ENCODE data around the gene PRKD3.

The PRKD3 gene

DNA sequence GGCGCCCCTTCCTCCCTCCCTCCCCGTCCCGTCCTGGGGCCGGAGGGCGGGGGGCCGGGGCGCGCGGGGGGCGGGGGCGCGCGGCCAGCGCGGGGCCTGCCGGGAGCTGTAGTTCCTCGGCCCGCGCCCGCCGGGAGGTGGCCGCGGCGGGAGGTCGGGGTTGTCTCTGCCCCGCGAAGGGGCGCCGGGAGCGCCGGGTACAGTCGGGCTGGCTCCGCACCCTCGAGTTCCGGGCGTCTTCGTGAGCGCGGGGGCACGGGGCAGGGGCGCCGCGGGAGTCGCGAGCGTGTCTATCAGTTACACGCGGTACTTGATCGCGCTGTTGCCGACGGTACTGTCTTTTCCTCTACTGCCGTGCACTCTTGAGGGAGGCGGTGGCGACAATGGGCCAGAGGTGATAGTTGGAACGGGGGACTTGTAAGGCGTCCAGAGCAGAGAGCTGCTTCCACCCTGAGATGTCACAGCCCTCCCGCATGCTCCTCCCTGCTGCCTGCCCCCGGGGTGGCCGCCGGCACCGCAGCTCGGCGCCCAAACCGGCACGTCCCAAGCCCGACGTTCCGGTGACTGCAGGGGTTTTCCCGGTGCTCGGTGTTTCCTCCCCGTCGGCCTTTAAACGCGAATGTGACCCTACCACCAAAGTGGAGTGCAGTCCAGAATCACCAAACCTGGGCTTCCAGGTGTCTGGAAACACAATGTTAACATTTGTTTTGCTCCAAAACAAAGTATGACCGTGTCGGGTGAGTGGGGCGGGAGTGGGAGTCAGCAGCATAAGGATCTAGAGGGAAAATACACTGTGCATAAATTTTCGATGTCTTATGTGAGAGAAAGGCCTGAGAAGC is at the start of gene PRKD3:
Gene PRKD3 (minus strand): TSS at position 48 of the 839 bp plus-strand sequence. CDS start 8,309 bp downstream, outside the sequence.
- DNase-seq (ENCODE audit: low read depth in 2 of 2): peak in 1 of 2 donors; percentile 48

DNA sequence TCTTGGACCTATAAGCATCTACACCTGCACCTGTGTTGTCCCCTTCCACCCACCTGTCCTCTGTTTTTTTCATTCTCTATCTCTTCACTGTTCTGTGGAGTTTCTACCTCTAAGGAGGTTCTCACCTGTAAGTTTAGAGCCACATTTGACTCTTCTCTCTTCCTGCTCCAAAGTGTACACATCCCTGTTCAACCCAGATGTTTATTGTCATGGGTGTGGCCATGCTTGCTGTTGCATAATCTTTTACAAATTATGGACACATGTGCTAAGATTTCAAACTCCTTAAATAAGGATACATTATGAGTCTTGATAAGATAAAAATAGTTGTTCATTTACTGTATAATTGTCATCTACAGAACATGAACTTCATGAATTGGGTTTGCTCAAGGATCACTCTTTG is 47.4 kb upstream of the PRKD3 start:
- DNase-seq (ENCODE audit: low read depth in 2 of 2): no peak

DNA sequence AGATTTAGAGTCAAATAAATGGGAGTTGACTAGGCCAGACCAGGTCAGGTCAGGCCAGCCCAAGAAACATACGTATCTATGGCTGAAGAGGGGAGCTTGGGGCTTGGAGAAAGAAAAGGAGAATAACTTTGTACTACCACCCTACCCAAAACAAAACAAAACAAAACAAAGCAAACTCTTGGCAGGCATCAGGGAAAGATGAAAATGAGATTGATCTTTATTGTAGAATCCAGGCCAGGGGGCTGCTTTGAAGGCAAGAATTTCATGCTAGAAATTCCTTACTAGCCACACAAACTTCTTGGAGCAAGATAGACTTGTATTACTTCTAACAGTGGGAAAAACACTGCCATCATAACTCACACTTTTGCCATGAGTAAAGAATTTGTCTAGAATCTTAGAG is 46.0 kb upstream of the PRKD3 start:
- DNase-seq (ENCODE audit: low read depth in 2 of 2): no peak

- DNase-seq (ENCODE audit: low read depth in 2 of 2): no peak
These were observed 43.4 kb upstream of the PRKD3 start for GRCh38 chr2:37367984-37368383.

DNA sequence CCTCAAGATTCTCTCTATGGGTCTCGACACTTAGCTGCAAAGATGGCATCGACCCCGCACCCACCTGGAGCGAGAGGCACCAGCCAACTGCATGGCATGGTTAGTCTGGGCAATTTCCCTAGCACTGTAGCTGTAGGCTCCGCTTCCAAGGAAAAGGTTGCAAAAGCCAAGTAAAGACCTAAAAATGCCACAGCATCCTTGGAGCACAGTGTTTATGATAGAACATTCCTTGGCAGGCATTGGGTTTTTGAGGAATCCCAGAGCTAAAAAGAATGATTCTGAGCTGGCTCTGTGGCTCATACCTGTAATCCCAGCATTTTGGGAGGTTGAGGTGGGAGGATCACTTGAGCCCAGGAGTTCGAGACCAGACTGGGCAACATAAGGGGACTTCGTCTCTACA is 42.7 kb upstream of the PRKD3 start:
- DNase-seq (ENCODE audit: low read depth in 2 of 2): no peak

- DNase-seq (ENCODE audit: low read depth in 2 of 2): no peak
These were observed 42.1 kb upstream of the PRKD3 start for GRCh38 chr2:37366773-37367172.

DNA sequence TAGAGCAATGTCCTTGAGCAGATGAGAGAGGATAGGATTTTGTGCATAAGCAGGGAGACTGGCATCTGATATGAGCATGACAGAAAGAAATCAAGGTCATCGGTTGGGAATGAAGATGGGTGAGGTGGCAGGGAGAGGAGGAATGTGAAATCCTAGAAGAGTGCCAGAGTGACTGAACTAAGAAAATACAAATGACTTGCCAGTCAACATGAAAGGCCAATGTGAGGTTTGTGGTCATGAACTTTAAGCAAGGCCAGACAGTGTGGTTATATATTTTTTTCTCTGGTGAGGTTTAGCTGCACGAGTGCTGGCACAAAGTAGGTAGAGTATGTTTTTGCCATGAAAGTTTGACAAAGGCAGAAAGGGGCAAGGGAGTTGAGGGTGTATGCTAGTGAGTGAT is 41.0 kb upstream of the PRKD3 start:
- DNase-seq (ENCODE audit: low read depth in 2 of 2): no peak

DNA sequence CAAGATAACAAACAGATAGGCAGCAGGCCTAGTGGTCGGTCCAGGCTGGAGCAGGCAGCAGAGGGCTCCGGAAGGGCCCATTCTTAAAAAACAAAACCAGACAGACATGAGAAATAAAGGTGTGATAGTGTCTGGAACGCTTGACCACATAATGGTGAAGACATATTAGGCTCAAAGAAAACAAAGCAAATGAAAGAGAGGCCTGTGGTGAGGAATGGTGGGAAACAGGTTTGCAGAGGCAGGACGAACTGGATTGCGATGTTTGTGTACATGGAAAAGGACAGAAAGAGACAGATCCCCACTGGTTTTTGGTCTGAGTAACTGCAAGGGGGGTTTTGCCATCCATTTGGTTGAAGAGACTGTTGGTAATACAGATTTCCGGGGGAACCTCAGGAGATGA is 39.7 kb upstream of the PRKD3 start:
- DNase-seq (ENCODE audit: low read depth in 2 of 2): no peak

DNA sequence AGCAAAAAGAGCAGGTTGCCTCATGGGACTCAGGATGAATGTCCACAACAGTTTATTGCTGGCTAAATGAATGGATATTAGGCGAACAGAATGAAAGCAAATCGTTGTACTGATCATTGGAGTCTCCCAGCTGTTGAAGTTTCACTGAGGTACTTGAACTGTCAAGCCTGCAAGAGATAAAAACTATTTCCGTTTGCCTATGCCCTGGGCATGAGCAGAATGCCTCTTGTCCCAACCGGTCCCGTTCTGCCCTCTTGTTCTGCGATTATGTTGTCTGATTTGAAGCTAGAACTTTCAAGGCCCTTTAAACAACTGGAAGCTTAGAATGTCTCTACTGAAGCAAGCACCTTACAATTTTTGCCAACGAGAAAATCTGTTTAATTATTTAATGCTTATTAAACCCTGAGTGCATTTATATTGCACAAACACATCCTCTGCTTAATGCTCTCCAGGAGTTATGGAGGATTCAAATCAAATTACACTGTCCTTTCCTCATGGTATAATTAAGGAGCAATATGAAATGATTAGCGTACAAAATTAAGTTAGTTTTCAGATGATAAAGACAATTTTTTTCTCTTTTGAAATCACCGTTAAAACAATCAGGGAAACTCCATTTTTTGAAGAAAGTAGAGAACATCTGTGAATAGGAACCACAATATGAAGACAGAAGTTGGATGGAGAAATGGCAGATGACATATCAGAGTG is 37.5 kb upstream of the PRKD3 start:
- no peak for DNase-seq (ENCODE audit: low read depth in 2 of 2)

GRCh38 chr2:37361216-37361815 is 36.7 kb upstream of the PRKD3 start:
- DNase-seq (ENCODE audit: low read depth in 2 of 2): no peak

DNA sequence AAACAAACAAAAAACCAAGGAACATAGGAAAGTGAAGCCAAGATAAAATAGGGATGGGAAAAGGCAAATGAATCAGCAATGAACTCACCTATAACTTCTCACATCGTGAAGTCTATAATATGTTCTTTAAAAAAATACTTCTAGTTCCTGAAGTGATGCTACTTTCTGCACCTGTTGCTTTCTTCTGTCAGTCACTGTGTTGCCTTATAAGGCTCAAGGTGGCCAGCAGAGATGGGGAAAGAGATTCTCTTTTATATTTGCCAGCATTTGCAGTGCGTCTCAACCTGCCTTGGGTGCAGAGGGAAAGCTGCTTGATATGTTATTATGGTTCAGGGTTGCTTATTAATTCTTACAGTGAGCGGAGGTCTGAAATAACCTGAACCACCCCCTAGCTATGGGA is 33.8 kb upstream of the PRKD3 start:
- no peak for DNase-seq (ENCODE audit: low read depth in 2 of 2)

DNA sequence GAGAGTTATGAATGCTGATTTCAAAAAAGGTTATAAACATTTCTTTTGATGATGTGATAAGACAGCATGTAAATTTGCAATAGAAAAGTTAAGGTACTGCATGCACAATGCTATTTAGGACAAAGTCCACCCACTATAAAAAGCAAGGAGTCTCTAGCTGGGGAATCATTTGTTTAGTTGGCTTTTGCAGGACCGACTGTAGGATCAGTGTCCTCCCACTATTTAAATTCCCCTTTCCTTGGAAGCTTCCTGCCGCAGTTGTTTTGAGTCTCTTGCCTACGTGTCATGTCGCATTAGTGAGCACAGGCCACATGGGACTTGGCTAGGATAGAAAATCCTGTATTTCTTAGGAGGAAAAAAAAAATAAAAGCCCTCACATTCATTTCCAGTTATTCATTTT is 32.9 kb upstream of the PRKD3 start:
- no peak for DNase-seq (ENCODE audit: low read depth in 2 of 2)

GRCh38 chr2:37357069-37357468 is 32.4 kb upstream of the PRKD3 start:
- DNase-seq (ENCODE audit: low read depth in 2 of 2): no peak

GRCh38 chr2:37356299-37356698 is 31.7 kb upstream of the PRKD3 start:
- no peak for DNase-seq (ENCODE audit: low read depth in 2 of 2)

- DNase-seq (ENCODE audit: low read depth in 2 of 2): no peak
These were observed 31.1 kb upstream of the PRKD3 start for GRCh38 chr2:37355735-37356134.

DNA sequence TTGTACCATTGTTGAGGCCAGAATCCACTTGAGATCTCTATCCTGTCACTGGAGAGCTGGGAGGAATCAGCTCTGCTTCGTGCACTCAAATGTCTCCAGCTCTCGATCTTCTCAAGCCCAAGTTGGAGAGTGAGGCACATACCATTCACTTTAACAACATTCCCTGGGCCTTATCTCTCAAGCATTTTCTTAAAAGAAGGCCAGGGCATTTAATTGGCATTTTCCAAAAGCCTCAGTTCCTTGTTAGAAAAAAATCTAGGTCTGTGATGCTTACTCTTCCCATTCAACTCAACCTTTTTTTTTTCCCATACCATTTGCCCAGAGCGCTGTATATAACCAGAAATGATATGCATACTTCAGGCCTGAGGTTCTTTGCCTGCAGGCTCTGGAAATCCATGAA is 29.9 kb upstream of the PRKD3 start:
- no peak for DNase-seq (ENCODE audit: low read depth in 2 of 2)

DNA sequence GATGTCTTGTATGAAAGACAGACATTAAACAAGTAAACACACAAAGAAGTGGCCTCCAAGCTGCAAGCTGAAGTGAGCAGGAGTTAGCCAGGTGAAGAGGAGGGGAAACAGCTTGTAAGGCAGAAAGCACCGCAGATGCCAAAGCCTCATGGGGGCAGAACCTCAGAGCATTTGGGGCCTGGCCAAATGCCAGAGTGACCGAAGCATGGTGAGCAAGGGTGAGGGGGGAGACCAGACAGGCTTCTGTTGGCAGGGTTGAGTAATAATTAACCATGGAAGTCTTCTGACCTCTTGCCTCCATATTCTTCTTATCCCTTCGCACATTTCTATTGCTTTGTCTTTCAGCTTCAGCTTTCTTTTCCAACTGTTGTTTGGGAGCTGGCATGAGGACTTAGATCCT is 25.4 kb upstream of the PRKD3 start:
- no peak for DNase-seq (ENCODE audit: low read depth in 2 of 2)

DNA sequence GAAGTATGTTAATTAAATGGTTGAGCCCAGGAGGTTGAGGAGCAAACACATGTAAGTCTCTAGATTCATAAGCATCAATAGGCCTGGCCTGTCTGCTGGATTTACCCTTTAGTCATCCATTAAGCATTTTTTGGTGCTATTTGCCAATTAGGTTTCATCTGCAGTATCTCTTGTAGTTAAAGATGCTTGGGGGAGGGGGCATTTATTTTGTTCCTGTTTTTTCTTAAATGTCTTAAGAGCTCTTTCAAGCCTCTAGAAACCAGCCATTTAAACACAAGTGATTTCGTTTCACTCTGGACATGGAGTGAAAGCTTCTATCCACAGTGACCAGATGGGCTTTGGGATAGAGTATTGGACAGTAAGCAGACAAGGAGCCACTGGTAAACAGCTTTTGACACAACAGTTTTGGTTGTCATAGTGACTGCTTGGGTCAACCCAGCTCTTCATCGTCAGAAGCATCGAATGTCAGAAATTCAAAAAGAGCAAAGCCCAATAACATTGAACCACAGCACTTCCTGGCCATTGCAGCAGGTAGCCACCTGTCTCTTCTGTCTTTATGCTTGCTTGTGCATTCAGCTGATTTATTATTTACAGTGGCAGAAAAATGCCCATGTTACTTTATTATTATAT is 24.7 kb upstream of the PRKD3 start:
- DNase-seq (ENCODE audit: low read depth in 2 of 2): no peak

GRCh38 chr2:37348155-37348554 is 23.5 kb upstream of the PRKD3 start:
- DNase-seq (ENCODE audit: low read depth in 2 of 2): no peak

GRCh38 chr2:37344453-37345361 is 20.1 kb upstream of the PRKD3 start, which contains the start of gene QPCT:
TSS of gene QPCT (plus strand) at chr2:37344630. CDS start at chr2:37344732, 102 bp downstream.
- DNase-seq (ENCODE audit: low read depth in 2 of 2): peak in 1 of 2 donors; percentile 50

Measured in stimulated activated CD4-positive, alpha-beta T cell treated with anti-CD3 and anti-CD28 coated beads, Interleukin-15, amount 100 ng/mL, for 48 hours (primary cell).